H1 (cell line): ENCODE data around the gene AVPR2.

ENCODE experiments used
- EGR1 ChIP-seq: IDR thresholded peaks from 2 replicates; pipeline ENCODE4 v1.6.1; 2011; ENCODE audit warnings: low read depth, low read length, borderline replicate concordance
- EZH2 ChIP-seq: fragments of 200-600 bp; sonication (generic); IDR thresholded peaks from 2 replicates; pipeline ENCODE4 v1.7.1; 2012; ENCODE audit warnings: low read depth, mild to moderate bottlenecking, moderate library complexity, low read length, inconsistent platforms; ENCODE audit not compliant: severe bottlenecking
- KDM4A ChIP-seq: IDR thresholded peaks from one replicate; pipeline ENCODE4 v1.7.1; 2012; ENCODE audit warnings: low read depth, mild to moderate bottlenecking, moderate library complexity, low read length, inconsistent platforms; ENCODE audit not compliant: severe bottlenecking
- MAFK ChIP-seq: IDR thresholded peaks from 2 replicates; pipeline ENCODE4 v1.6.1; 2012; ENCODE audit warnings: low read depth, mild to moderate bottlenecking, improper control_type of control experiment, low read length
- POLR2A ChIP-seq, 2 experiments: IDR thresholded peaks; 1 replicate in 1 of 2; 2 replicates in 1 of 2; pipeline ENCODE4 v1.6.1; 2011; ENCODE audit warnings: low read depth in 2 of 2, low read length in 2 of 2, mild to moderate bottlenecking in 2 of 2; ENCODE audit errors: control extremely low read depth in 1 of 2
- POLR2AphosphoS5 ChIP-seq: IDR thresholded peaks from 2 replicates; pipeline ENCODE4 v1.6.1; 2011; ENCODE audit warnings: low read depth, low read length
- RFX5 ChIP-seq: IDR thresholded peaks from 2 replicates; pipeline ENCODE4 v1.6.1; 2011; ENCODE audit warnings: low read depth, low read length, improper control_type of control experiment, borderline replicate concordance
- SIN3A ChIP-seq, 2 experiments: IDR thresholded peaks in 1 of 2; conservative IDR thresholded peaks in 1 of 2; 2 replicates each; pipeline ENCODE4 v1.6.1; 2011 to 2012; ENCODE audit warnings: low read length in 2 of 2, improper control_type of control experiment in 1 of 2, low read depth in 1 of 2, mild to moderate bottlenecking in 1 of 2
- SRF ChIP-seq: IDR thresholded peaks from 2 replicates; pipeline ENCODE4 v1.6.1; 2011; ENCODE audit warnings: mild to moderate bottlenecking, low read depth, low read length, moderate library complexity
- TAF1 ChIP-seq: IDR thresholded peaks from 2 replicates; pipeline ENCODE4 v1.6.1; 2011; ENCODE audit warnings: mild to moderate bottlenecking, low read depth, low read length
- TAF7 ChIP-seq: optimal IDR thresholded peaks from 2 replicates; pipeline ENCODE3; 2011; ENCODE audit warnings: low read depth, mild to moderate bottlenecking, inconsistent platforms, low read length, moderate library complexity, borderline replicate concordance
- TCF12 ChIP-seq: IDR thresholded peaks from 2 replicates; pipeline ENCODE4 v1.6.1; 2011; ENCODE audit warnings: low read depth, mild to moderate bottlenecking, low read length
- TF ChIP-seq, protein P1 (sequence below), 3 experiments: IDR thresholded peaks; 1 replicate in 2 of 3; 2 replicates in 1 of 3; pipeline versions ENCODE4 v1.5.1 to v1.6.1; 2011; ENCODE audit warnings: low read length in 3 of 3, mild to moderate bottlenecking in 3 of 3, inconsistent platforms in 2 of 3, low read depth in 1 of 3, moderate library complexity in 1 of 3; ENCODE audit not compliant: insufficient read depth in 1 of 3; ENCODE audit errors: control extremely low read depth in 1 of 3

DNA sequence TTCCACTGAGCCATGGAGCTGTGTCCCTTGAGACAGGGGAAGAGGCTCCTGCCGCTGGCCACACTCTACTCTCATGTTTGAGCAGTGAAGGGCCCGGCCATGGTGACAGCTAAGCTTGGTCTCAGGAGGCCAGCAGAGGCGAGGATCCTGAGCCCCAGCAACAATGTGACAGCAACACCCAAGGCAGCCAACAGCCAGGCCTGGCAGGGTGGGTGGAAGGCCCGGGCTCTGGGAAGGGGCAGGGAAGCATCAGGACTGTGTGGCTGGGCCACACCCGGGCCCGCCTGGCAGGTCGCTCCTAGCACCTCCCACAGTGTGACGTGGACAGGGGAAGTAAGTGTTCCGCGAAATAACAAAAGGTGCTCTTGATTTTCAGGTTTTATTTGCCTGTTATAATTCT lies 43.3 kb upstream of the AVPR2 start:
- TF ChIP-seq SIN3A (conservative IDR thresholded peaks at IDR 0.05 in 1 of 2, IDR thresholded peaks at IDR 0.05 in 1 of 2; ENCODE audit: low read depth in 1 of 2, low read length in 2 of 2) (no peak), EZH2 (no peak), RFX5 (no peak), TAF7 (no peak), POLR2AphosphoS5 (no peak), POLR2A (IDR thresholded peaks at IDR 0.05; ENCODE audit: control extremely low read depth in 1 of 2, low read depth in 2 of 2, low read length in 2 of 2) (no peak), TCF12 (no peak), SRF (no peak), EGR1 (no peak), MAFK (no peak), TAF1 (no peak), KDM4A (no peak)
- TF ChIP-seq, protein P1, sequence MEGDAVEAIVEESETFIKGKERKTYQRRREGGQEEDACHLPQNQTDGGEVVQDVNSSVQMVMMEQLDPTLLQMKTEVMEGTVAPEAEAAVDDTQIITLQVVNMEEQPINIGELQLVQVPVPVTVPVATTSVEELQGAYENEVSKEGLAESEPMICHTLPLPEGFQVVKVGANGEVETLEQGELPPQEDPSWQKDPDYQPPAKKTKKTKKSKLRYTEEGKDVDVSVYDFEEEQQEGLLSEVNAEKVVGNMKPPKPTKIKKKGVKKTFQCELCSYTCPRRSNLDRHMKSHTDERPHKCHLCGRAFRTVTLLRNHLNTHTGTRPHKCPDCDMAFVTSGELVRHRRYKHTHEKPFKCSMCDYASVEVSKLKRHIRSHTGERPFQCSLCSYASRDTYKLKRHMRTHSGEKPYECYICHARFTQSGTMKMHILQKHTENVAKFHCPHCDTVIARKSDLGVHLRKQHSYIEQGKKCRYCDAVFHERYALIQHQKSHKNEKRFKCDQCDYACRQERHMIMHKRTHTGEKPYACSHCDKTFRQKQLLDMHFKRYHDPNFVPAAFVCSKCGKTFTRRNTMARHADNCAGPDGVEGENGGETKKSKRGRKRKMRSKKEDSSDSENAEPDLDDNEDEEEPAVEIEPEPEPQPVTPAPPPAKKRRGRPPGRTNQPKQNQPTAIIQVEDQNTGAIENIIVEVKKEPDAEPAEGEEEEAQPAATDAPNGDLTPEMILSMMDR (IDR thresholded peaks at IDR 0.05; ENCODE audit: control extremely low read depth in 1 of 3, insufficient read depth in 1 of 3, low read depth in 1 of 3, low read length in 3 of 3), result no peak
